ENCODE measurements around the gene ZBTB8OS. TPM values are rescaled to one million over a fixed set of nuclear protein-coding genes. Genes with fewer than 3 reads are reported as not detected.

The ZBTB8OS gene
- total and polyA plus RNA-seq, 9 donors: 20.1 to 37.0 (median 25.5) TPM

DNA sequence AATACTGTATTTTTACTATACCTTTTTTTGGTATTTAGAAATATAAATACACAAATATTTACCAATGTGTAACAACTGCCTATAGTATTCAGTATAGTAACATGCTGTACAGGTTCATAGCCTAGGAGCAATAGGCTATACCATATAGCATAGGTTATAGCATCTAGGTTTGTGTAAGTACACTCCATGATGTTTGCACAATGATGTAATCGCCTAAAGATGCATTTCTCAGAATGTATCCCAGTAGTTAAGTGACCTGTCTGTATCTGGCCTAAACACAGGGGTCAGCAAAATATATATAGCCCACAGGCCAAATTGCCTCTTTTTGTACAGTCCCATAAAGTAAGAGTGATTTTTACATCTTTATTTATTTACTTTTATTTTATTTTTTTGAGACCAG lies 24.2 kb downstream of the ZBTB8OS start:
- intact Hi-C loops (cut with DNase I): loop anchor here in 1 of 4 donors (10.0 kb wide), 2 partner anchors 111 to 181 kb away; no protein-coding TSS in a partner anchor
- DNase-seq: no peak
- no peak overlapping the region for H3K4me3 ChIP-seq
- H3K36me3 ChIP-seq: no peaks in the 10 kb centered on the region
- no peaks in the 10 kb centered on the region for H3K4me1 ChIP-seq (ENCODE audit: insufficient read depth)
- TF ChIP-seq, protein P1, sequence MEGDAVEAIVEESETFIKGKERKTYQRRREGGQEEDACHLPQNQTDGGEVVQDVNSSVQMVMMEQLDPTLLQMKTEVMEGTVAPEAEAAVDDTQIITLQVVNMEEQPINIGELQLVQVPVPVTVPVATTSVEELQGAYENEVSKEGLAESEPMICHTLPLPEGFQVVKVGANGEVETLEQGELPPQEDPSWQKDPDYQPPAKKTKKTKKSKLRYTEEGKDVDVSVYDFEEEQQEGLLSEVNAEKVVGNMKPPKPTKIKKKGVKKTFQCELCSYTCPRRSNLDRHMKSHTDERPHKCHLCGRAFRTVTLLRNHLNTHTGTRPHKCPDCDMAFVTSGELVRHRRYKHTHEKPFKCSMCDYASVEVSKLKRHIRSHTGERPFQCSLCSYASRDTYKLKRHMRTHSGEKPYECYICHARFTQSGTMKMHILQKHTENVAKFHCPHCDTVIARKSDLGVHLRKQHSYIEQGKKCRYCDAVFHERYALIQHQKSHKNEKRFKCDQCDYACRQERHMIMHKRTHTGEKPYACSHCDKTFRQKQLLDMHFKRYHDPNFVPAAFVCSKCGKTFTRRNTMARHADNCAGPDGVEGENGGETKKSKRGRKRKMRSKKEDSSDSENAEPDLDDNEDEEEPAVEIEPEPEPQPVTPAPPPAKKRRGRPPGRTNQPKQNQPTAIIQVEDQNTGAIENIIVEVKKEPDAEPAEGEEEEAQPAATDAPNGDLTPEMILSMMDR (IDR thresholded peaks at IDR 0.05): no peak
- TF ChIP-seq EP300 (IDR thresholded peaks at IDR 0.05): no peak
- no peak for TF ChIP-seq POLR2A (IDR thresholded peaks at IDR 0.05)
- H3K27ac ChIP-seq: no peak overlapping the region
- 94 to 100% (median 96%) methylated on average over 1 of the region's 1 CpG for WGBS, 3 donors
- no peaks in the 10 kb centered on the region for H3K27me3 ChIP-seq
- H3K9me3 ChIP-seq: no peaks in the 10 kb centered on the region

DNA sequence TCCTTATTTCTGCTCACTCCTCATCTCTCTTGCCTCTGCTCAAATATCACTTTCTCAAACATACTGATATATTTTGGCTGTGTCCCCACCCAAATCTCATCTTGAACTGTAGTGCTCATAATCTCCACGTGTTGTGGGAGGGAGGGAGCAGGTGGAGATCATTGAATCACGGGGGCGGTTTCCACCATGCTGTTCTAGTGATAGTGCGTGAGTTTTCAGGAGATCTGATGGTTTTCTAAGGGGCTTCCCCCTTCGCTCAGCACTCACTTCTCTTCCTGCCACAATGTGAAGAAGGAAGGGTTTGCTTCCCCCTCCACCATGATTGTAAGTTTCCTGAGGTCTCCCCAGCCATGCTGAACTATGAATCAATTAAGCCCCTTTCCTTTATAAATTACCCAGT lies 26.6 kb downstream of the ZBTB8OS start:
- Histone ChIP-seq H3K4me1 (ENCODE audit: insufficient read depth) (no peaks in the 10 kb centered on the region), H3K27ac (no peak overlapping the region), H3K4me3 (no peak overlapping the region), H3K27me3 (no peaks in the 10 kb centered on the region), H3K9me3 (no peaks in the 10 kb centered on the region), H3K36me3 (no peaks in the 10 kb centered on the region)
- WGBS, 3 donors: 72 to 79% (median 76%) methylated on average over 5 of the region's 5 CpGs
- TF ChIP-seq POLR2A (IDR thresholded peaks at IDR 0.05): no peak
- TF ChIP-seq EP300 (IDR thresholded peaks at IDR 0.05): no peak
- TF ChIP-seq, protein P1 (IDR thresholded peaks at IDR 0.05): no peak
- intact Hi-C loops (cut with DNase I): loop anchor here in 1 of 4 donors (10.0 kb wide), 2 partner anchors 109 to 179 kb away; no protein-coding TSS in a partner anchor
- DNase-seq: no peak

DNA sequence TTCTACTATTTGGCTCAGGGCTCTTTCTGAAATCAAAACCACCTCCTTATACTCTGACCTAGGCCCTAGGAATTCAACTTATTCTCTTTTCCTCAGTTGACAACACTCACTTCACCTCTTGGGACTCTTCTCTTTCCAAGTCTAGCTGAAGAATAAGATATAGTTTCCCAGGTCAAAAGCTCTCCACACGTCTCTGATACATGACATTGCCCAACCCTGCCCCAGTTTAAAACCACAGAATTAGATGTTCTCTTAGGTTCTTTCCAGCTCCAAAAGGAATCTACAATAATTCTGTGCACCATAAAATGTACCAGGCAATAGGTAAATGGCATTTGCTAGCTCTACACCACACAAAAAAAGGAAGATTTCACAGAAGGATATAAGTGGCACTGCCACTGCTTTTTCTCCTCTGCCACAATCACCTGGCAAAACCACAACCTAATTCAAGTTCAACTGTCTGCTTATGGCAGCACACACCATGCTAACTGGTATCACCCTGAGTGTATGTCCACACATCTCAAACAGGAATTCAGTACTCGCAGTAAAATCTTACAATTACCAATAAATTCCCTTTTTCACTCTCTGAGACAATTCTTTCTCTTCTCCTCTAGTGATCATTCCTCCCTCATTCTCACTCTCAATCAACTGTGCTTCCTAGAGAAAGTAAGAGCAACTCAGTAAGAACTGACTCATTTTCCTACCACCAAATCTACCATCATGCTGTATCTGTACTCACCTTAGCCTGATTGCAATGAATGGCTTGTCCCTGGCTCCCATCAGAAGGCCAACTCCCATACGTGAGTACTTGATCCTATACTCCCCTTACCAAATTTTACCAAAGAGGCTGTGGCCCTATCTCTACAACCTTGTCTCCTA lies 27.3 kb downstream of the ZBTB8OS start:
- intact Hi-C loops (cut with DNase I): loop anchor here in 1 of 4 donors (10.0 kb wide), 2 partner anchors 108 to 178 kb away; no protein-coding TSS in a partner anchor

DNA sequence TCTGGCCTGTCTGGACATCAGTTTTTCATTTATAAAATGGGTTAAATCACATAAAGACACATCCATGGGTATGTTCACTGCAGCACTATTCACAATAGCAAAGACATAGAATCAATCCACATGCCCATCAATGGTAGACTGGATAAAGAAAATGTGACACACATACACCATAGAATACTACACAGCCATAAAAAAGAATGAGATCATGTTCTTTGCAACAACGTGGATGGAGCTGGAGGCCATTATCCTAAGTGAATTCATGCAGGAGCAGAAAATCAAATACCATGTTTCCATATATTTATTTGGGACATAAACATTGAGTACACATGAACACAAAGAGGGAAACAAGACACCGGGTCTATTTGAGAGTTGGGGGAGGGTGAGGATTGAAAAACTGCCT lies 28.1 kb downstream of the ZBTB8OS start:
- Histone ChIP-seq H3K27me3 (no peaks in the 10 kb centered on the region), H3K4me1 (ENCODE audit: insufficient read depth) (no peaks in the 10 kb centered on the region), H3K36me3 (no peaks in the 10 kb centered on the region), H3K9me3 (no peaks in the 10 kb centered on the region), H3K4me3 (no peak overlapping the region), H3K27ac (no peak overlapping the region)
- WGBS, 3 donors: 86 to 94% (median 94%) methylated on average over 2 of the region's 2 CpGs
- DNase-seq: no peak
- intact Hi-C loops (cut with DNase I): loop anchor here in 1 of 4 donors (10.0 kb wide), 2 partner anchors 107 to 177 kb away; no protein-coding TSS in a partner anchor
- TF ChIP-seq POLR2A (IDR thresholded peaks at IDR 0.05): no peak
- no peak for TF ChIP-seq EP300 (IDR thresholded peaks at IDR 0.05)
- TF ChIP-seq, protein P1 (IDR thresholded peaks at IDR 0.05): no peak

More for the DNA sequence above, 27.3 kb downstream of the ZBTB8OS start:
- WGBS, 3 donors: 69 to 80% (median 78%) methylated on average over 3 of the region's 3 CpGs
- Histone ChIP-seq H3K4me1 (ENCODE audit: insufficient read depth) (no peaks in the 10 kb centered on the region), H3K9me3 (no peaks in the 10 kb centered on the region), H3K27me3 (no peaks in the 10 kb centered on the region), H3K27ac (no peak overlapping the region), H3K4me3 (no peak overlapping the region), H3K36me3 (no peaks in the 10 kb centered on the region)
- DNase-seq: no peak
- TF ChIP-seq POLR2A (IDR thresholded peaks at IDR 0.05) (no peak), EP300 (IDR thresholded peaks at IDR 0.05) (no peak)
- TF ChIP-seq, protein P1 (IDR thresholded peaks at IDR 0.05): no peak

Measured in ovary (tissue), 9 donors.